Measurements from ENCODE around the gene CARD9. TPM values are rescaled to one million over a fixed set of nuclear protein-coding genes. Genes with fewer than 3 reads are reported as not detected.

CARD9 gene
- total and polyA plus RNA-seq, 8 donors = 0.92 to 8.2 (median 1.3) TPM; not detected in 1

- TF ChIP-seq POLR2AphosphoS5 (IDR thresholded peaks at IDR 0.05) (no peak), CTCF (IDR thresholded peaks at IDR 0.05) (no peak), EP300 (IDR thresholded peaks at IDR 0.05) (no peak), POLR2A (IDR thresholded peaks at IDR 0.05) (no peak)
- intact Hi-C loops (cut with DNase I; ENCODE audit: low total_unique reads) = no loop called here
- no peak for DNase-seq
Observed at GRCh38 chr9:136367296-136368145, 5.9 kb downstream of the CARD9 start.

DNA sequence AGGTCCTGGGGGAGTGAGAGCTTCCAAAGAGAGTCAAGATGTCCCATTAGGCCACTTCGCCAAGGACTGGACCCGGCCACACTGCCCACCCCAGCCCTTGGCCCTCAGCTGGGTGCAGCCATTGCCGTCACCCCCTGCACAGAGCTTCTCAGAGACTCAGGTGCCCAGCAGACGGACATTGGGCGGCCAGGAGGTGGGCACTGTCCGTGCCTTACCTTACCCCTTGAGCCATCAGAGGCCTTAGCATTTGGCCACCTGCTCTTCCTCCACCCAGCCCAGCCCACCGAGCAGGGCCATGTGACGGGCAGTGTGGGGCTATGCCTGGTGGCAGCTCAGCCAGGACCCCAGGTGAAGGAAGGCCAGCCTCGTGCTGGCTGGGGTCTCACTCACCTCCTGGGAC lies 6.6 kb downstream of the CARD9 start:
- Histone ChIP-seq H3K36me3 (peaks cover 0 to 7% (median 0%) of the 10 kb centered on the region in 4 donors), H3K4me3 (no peak overlapping the region), H3K27ac (no peak overlapping the region), H3K4me1 (peaks cover 18 to 37% (median 23%) of the 10 kb centered on the region in 4 donors), H3K27me3 (peaks cover 0 to 8% (median 0%) of the 10 kb centered on the region in 3 donors), H3K9me3 (no peaks in the 10 kb centered on the region)
- TF ChIP-seq POLR2AphosphoS5 (IDR thresholded peaks at IDR 0.05) (no peak), CTCF (IDR thresholded peaks at IDR 0.05) (no peak), POLR2A (IDR thresholded peaks at IDR 0.05) (no peak), EP300 (IDR thresholded peaks at IDR 0.05) (no peak)
- 69 to 95% (median 88%) methylated on average over 5 to 9 of the region's 9 CpGs for WGBS, 5 donors
- no peak for DNase-seq
- intact Hi-C loops (cut with DNase I; ENCODE audit: low total_unique reads) = no loop called here

More at GRCh38 chr9:136367296-136368145, 5.9 kb downstream of the CARD9 start:
- Histone ChIP-seq H3K9me3 (no peaks in the 10 kb centered on the region), H3K27me3 (peaks cover 0 to 8% (median 0%) of the 10 kb centered on the region in 3 donors), H3K4me3 (no peak overlapping the region), H3K36me3 (peaks cover 0 to 7% (median 0%) of the 10 kb centered on the region in 4 donors), H3K4me1 (peaks cover 17 to 37% (median 23%) of the 10 kb centered on the region in 4 donors), H3K27ac (no peak overlapping the region)
- 83 to 87% (median 84%) methylated on average over 36 to 45 of the region's 45 CpGs for WGBS, 5 donors

DNA sequence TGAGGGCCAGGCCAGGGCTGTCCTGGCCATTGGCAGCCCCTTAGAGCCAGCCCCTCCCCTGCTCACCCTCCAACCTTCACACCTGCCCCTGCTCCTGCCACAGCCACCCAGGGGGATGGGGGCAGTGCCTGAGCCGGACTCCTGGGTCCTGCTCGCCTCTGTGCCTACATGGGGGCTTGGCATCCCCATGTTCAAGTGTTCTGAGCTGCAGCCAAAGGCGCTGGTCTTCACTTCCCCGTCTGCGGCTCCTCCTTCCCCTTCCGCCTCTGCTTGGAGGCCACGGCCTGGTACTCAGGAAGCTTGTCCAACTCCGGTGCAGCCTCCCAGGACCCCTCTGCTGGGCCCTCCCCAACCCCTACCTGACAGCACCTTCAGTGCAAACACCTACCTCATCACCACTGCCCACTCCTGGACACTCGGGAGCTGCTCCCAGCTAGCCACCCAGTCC lies 7.7 kb downstream of the CARD9 start:
- Histone ChIP-seq H3K36me3 (peaks cover 0 to 13% (median 6%) of the 10 kb centered on the region in 4 donors), H3K27me3 (peaks cover 0 to 8% (median 0%) of the 10 kb centered on the region in 3 donors), H3K9me3 (no peaks in the 10 kb centered on the region), H3K27ac (no peak overlapping the region), H3K4me3 (no peak overlapping the region), H3K4me1 (peaks cover 21 to 43% (median 31%) of the 10 kb centered on the region in 4 donors)
- DNase-seq = no peak
- WGBS, 5 donors = 48 to 75% (median 62%) methylated on average over 4 to 9 of the region's 9 CpGs
- TF ChIP-seq CTCF (IDR thresholded peaks at IDR 0.05) = no peak
- TF ChIP-seq POLR2AphosphoS5 (IDR thresholded peaks at IDR 0.05) = no peak
- TF ChIP-seq EP300 (IDR thresholded peaks at IDR 0.05) = no peak
- no peak for TF ChIP-seq POLR2A (IDR thresholded peaks at IDR 0.05)
- intact Hi-C loops (cut with DNase I; ENCODE audit: low total_unique reads) = no loop called here

- Histone ChIP-seq H3K27ac (no peak overlapping the region), H3K4me1 (peaks cover 21 to 43% (median 32%) of the 10 kb centered on the region in 4 donors), H3K36me3 (peaks cover 0 to 10% (median 6%) of the 10 kb centered on the region in 4 donors), H3K9me3 (no peaks in the 10 kb centered on the region), H3K4me3 (no peak overlapping the region), H3K27me3 (peaks cover 0 to 8% (median 0%) of the 10 kb centered on the region in 3 donors)
- WGBS, 5 donors = 79 to 80% (median 79%) methylated on average over 8 to 31 of the region's 31 CpGs
- TF ChIP-seq POLR2A (IDR thresholded peaks at IDR 0.05) (no peak), CTCF (IDR thresholded peaks at IDR 0.05) (no peak), POLR2AphosphoS5 (IDR thresholded peaks at IDR 0.05) (no peak), EP300 (IDR thresholded peaks at IDR 0.05) (no peak)
- no peak for DNase-seq
- intact Hi-C loops (cut with DNase I; ENCODE audit: low total_unique reads) = no loop called here
Observed at GRCh38 chr9:136364942-136365774, 8.3 kb downstream of the CARD9 start.

All from stomach (tissue), 9 donors.